ENCODE data around the gene GATA6. TPM values are rescaled to one million over a fixed set of nuclear protein-coding genes. Genes with fewer than 3 reads are reported as not detected.

The GATA6 gene
- total and polyA plus RNA-seq, 2 of the 8 experiments (the other 6 are each of a cell fraction or from before 2014, with no cell fraction given), result 0.09 TPM; not detected in 1

GRCh38 chr18:22128954-22129353, 40.4 kb upstream of the GATA6 start (continued):
- TF ChIP-seq BRCA1 (IDR thresholded peaks at IDR 0.05; ENCODE audit: low read depth, low read length) (no peak), SP1 (IDR thresholded peaks at IDR 0.05; ENCODE audit: low read depth, low read length) (no peak), ZNF274 (IDR thresholded peaks at IDR 0.05; ENCODE audit: borderline replicate concordance, extremely low read depth, low read length) (no peak), SIX5 (IDR thresholded peaks at IDR 0.05; ENCODE audit: low read depth, low read length) (no peak), TAF1 (IDR thresholded peaks at IDR 0.05; ENCODE audit: low read depth, low read length) (no peak), CHD1 (IDR thresholded peaks at IDR 0.05; ENCODE audit: low read depth, low read length) (no peak), MAX (IDR thresholded peaks at IDR 0.05) (no peak), FOSL1 (IDR thresholded peaks at IDR 0.05; ENCODE audit: insufficient read depth, low read depth, low read length) (no peak), POLR2A (IDR thresholded peaks at IDR 0.05; ENCODE audit: control extremely low read depth in 1 of 2, low read depth in 2 of 2, low read length in 2 of 2) (no peak)
